ENCODE results near the gene EPO.
A peak's percentile ranks its signal among the peaks of the same experiment; 100 is the strongest.

The EPO gene

DNA sequence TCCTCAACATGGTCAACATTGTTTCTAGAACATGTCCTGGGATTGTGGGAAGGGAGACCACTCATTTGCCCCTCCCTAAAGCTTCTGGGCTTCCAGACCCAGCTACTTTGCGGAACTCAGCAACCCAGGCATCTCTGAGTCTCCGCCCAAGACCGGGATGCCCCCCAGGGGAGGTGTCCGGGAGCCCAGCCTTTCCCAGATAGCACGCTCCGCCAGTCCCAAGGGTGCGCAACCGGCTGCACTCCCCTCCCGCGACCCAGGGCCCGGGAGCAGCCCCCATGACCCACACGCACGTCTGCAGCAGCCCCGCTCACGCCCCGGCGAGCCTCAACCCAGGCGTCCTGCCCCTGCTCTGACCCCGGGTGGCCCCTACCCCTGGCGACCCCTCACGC lies at the start of gene EPO:
TSS of gene EPO (plus strand) at position 190 of the 392 bp plus-strand sequence. CDS start 513 bp downstream, outside the sequence.
- ChIA-PET POLR2A (interaction anchor here (8.2 kb wide), 1 partner anchor 14 kb away, joined by 68 read pairs; the partner anchor contains the start of gene POP7), CTCF (no interaction called here)
- TF ChIP-seq NFRKB (IDR thresholded peaks at IDR 0.05) (no peak), HDGF (IDR thresholded peaks at IDR 0.05; ENCODE audit: borderline replicate concordance) (no peak)
- no peak for DNase-seq (ENCODE audit: extremely low spot score)

DNA sequence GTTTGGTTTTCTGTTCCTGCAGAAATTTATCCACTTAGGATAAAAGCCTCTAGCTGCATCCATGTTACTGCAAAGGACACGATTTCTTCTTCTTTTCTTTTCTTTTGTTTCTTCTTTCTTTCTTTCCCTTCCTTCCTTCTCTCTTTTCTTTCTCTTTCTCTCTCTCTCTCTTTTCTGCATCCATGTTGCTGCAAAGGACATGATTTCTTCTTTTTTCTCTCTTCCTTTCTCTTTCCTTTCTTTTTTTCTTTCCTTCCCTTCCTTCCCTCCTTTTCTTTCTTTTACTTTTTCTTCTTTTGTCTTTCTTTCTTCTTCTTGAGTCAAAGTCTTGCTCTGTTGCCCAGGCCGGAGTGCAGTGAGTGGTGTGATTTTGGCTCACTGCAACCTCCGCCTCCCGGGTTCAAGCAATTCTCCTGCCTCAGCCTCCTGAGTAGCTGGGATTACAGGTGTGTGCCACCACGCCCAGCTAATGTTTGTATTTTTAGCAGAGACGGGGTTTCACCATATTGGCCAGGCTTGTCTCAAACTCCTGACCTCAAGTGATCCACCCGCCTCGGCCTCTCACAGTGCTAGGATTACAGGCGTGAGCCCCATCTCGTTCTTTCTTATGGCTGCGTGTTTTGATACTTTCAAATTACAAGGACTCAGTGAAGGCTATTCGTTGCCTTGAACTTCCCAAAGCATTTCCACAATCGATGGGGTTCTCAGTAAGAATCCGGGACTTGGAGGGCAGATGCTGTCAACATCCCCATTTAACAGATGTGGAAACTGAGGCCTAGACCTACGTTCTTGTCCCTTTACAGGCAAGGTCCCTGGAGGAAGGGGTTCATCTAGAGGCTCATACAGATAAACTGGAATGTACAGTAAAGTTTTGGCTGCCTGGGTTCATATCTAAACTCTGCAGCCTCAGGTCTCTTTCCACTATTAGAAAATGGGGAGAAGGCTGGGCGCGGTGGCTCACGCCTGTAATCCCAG lies 48.6 kb upstream of the EPO start:
- ChIA-PET CTCF (no interaction called here), POLR2A (interaction anchor here (0.8 kb wide), 1 partner anchor 59 kb away, joined by 3 read pairs; the partner anchor contains the start of gene MOSPD3)
- TF ChIP-seq FOXK2 (IDR thresholded peaks at IDR 0.05) (no peak), L3MBTL2 (conservative IDR thresholded peaks at IDR 0.05) (no peak), ZNF384 (IDR thresholded peaks at IDR 0.05) (no peak), ARNT (IDR thresholded peaks at IDR 0.05) (no peak), BHLHE40 (IDR thresholded peaks at IDR 0.05; ENCODE audit: borderline replicate concordance) (no peak), CTBP1 (IDR thresholded peaks at IDR 0.05; ENCODE audit: borderline replicate concordance) (no peak), SP1 (IDR thresholded peaks at IDR 0.05) (no peak), TARDBP (IDR thresholded peaks at IDR 0.05) (no peak), ELF4 (IDR thresholded peaks at IDR 0.05) (no peak)
- no peak for DNase-seq (ENCODE audit: extremely low spot score)

DNA sequence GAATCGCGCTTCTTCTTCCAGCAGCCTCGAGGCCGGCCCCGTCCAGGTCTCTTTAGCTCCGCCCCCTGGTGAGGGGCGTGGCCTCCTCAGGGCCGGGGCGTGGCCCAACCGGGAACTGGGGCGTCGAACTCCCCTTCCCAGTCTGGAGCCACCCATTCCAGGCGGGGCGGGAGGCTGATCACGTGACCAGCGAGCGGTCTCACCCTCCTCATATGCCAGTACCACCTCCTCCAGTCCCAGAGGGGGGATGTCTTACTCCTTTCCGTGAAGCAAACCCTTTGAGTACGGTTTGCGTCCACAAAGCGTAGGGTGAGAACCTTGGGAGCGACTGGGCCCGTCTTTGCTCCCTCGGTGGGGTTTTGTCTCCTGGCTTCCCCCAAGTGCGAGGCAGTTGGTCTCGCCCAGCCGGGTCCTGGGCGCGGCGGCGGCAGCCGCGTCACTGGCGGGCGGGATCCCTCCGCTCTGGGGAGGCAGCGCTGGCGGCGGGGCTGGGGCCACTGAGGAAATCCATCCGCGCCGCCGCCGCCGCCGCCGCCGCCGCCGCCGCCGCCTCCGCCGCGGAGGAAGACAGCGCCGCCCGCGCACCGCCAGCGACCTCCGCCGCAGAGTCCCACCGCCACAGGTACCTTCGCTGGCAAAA lies 46.8 kb upstream of the EPO start, which contains the start of gene GNB2:
TSS of gene GNB2 (plus strand) at position 439 of the 640 bp plus-strand sequence. CDS start 2,526 bp downstream, outside the sequence.
- ChIA-PET CTCF (interaction anchor here (0.5 to 0.6 kb wide), 2 partner anchors 30 to 191 kb away, joined by 3 read pairs; no protein-coding TSS in a partner anchor), POLR2A (interaction anchor here (0.6 to 1.3 kb wide), 9 partner anchors 9 to 153 kb away, joined by 3 to 4 read pairs (median 3); partner anchors contain the start of genes FBXO24, LRCH4, MOSPD3 and POP7)
- DNase-seq (ENCODE audit: extremely low spot score), result peak; percentile 98
- peak; percentile 89; the same call in 1 of the 2 replicates for TF ChIP-seq HDGF (IDR thresholded peaks at IDR 0.05; ENCODE audit: borderline replicate concordance)
- TF ChIP-seq BHLHE40 (IDR thresholded peaks at IDR 0.05; ENCODE audit: borderline replicate concordance), result peak; percentile 88
- peak; percentile 62 for TF ChIP-seq L3MBTL2 (conservative IDR thresholded peaks at IDR 0.05)
- TF ChIP-seq FOXM1 (IDR thresholded peaks at IDR 0.05; ENCODE audit: borderline replicate concordance), result peak; percentile 52; the same call in 1 of the 2 replicates
- TF ChIP-seq SUZ12 (IDR thresholded peaks at IDR 0.05), result no peak
- 0 out of 2 replicates have a peak, but pooled peaks have one; percentile 38 for TF ChIP-seq SP1 (IDR thresholded peaks at IDR 0.05)
- peak; percentile 33; the same call in 1 of the 2 replicates for TF ChIP-seq CTBP1 (IDR thresholded peaks at IDR 0.05; ENCODE audit: borderline replicate concordance)
- TF ChIP-seq ARNT (IDR thresholded peaks at IDR 0.05), result peak; percentile 60; the same call in 1 of the 2 replicates
- no peak for TF ChIP-seq ZNF384 (IDR thresholded peaks at IDR 0.05)

DNA sequence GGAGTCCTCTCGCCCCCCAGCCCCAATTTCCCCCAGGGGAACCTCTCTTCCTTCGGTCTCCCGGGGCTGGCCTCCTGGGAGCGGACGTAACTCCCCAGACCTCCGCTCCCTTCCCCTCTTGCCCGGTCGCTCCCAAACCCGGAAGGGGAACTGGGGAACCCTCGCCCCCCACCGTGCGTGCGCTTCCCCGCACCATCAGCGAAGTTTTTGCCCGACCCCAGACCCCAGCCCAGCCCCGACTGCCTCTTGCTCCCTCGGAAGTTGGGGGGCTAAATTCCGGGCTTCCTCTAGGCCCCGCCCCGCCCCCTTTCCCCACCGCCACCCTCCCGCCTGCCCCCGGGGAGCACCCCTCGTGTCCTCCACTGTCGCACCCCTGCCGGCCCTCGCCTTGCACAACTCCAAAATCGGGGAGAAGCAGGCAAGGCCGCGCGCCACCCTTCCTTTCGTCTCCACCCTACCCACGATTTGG lies 46.3 kb upstream of the EPO start:
- CTCF ChIA-PET, result no interaction called here
- TF ChIP-seq FOXM1 (IDR thresholded peaks at IDR 0.05; ENCODE audit: borderline replicate concordance) (no peak), ELF4 (IDR thresholded peaks at IDR 0.05) (no peak), FOXA1 (IDR thresholded peaks at IDR 0.05) (no peak), ARNT (IDR thresholded peaks at IDR 0.05) (no peak)
- TF ChIP-seq, protein P1, sequence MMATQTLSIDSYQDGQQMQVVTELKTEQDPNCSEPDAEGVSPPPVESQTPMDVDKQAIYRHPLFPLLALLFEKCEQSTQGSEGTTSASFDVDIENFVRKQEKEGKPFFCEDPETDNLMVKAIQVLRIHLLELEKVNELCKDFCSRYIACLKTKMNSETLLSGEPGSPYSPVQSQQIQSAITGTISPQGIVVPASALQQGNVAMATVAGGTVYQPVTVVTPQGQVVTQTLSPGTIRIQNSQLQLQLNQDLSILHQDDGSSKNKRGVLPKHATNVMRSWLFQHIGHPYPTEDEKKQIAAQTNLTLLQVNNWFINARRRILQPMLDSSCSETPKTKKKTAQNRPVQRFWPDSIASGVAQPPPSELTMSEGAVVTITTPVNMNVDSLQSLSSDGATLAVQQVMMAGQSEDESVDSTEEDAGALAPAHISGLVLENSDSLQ (IDR thresholded peaks at IDR 0.05), result no peak
- POLR2A ChIA-PET, result interaction anchor here (0.9 to 1.5 kb wide), 3 partner anchors 9 to 179 kb away, joined by 3 to 4 read pairs (median 4); partner anchors contain the start of genes FBXO24, LRCH4 and SLC12A9
- no peak for DNase-seq (ENCODE audit: extremely low spot score)

DNA sequence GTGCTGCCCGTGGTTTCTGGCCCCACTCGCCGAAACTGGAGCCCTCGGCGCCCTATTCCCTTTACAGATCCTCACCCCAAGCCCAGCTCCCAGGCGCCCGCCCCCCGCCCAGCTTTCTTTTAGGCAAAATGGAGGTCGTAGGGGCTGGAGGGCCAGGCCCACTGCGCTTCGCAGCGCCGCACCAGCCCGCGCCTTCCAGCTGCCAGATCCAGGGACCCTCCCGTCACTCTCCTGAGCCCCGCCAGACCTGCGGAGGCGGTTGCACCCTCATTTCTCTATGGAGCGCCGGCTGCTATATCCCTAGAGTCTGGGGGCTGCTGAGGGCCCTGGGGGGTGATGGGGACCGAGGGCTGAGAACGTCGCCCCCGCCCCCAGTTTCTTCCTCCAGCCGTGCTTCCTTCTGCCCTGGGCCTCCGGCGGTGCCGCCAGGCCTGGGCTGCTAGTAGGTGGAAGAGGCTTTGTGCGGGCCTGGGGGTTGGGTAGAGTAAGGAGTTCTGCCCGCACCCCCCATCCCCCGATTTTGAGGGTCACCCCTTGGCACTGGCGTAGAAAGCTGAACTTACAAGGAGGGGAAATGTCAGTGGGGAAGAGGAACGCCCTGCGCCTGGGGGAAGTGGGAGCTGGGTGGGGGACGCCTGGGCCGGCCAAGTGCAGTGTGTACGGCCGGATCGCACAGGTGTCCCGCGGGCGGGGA lies 45.7 kb upstream of the EPO start:
- TF ChIP-seq, protein P1 (IDR thresholded peaks at IDR 0.05), result no peak
- TF ChIP-seq TARDBP (IDR thresholded peaks at IDR 0.05), result no peak
- no peak for TF ChIP-seq FOXM1 (IDR thresholded peaks at IDR 0.05; ENCODE audit: borderline replicate concordance)
- no peak for TF ChIP-seq CTBP1 (IDR thresholded peaks at IDR 0.05; ENCODE audit: borderline replicate concordance)
- peak; percentile 28; the same call in 1 of the 2 replicates for TF ChIP-seq L3MBTL2 (conservative IDR thresholded peaks at IDR 0.05)
- no peak for TF ChIP-seq SUZ12 (IDR thresholded peaks at IDR 0.05)
- CTCF ChIA-PET, result no interaction called here
- no peak for DNase-seq (ENCODE audit: extremely low spot score)
- POLR2A ChIA-PET, result interaction anchor here (0.9 to 1.5 kb wide), 3 partner anchors 9 to 178 kb away, joined by 3 to 4 read pairs (median 4); partner anchors contain the start of genes FBXO24, LRCH4 and SLC12A9

DNA sequence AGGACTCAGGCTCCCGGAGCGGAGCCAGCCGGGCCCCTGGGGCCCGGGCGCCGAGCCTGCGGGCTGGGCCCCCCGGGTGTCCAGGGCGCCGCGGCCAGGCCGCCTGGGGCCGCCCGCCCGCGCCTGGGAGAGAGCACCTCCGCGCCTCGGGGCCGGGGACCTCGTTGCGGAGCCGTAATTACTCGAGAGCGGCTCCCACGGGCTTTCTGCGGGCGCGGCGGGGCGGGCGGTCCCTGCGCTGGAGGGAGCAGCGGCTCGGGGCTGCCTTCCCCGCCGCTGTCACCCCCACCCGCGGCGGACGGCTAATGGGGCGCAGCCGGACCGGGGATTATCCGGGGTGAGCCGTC lies 45.2 kb upstream of the EPO start:
- POLR2A ChIA-PET, result interaction anchor here (1.3 to 1.5 kb wide), 2 partner anchors 8 to 89 kb away, joined by 4 read pairs; partner anchors contain the start of genes FBXO24 and LRCH4
- CTCF ChIA-PET, result no interaction called here
- no peak for DNase-seq (ENCODE audit: extremely low spot score)
- TF ChIP-seq CTBP1 (IDR thresholded peaks at IDR 0.05; ENCODE audit: borderline replicate concordance) (no peak), FOXA1 (IDR thresholded peaks at IDR 0.05) (no peak), FOXM1 (IDR thresholded peaks at IDR 0.05; ENCODE audit: borderline replicate concordance) (no peak), FOXK2 (IDR thresholded peaks at IDR 0.05) (no peak), ARNT (IDR thresholded peaks at IDR 0.05) (no peak), TARDBP (IDR thresholded peaks at IDR 0.05) (no peak), ELF4 (IDR thresholded peaks at IDR 0.05) (no peak), SP1 (IDR thresholded peaks at IDR 0.05) (no peak), SUZ12 (IDR thresholded peaks at IDR 0.05) (no peak), ZNF384 (IDR thresholded peaks at IDR 0.05) (no peak), HDGF (IDR thresholded peaks at IDR 0.05; ENCODE audit: borderline replicate concordance) (no peak), BHLHE40 (IDR thresholded peaks at IDR 0.05; ENCODE audit: borderline replicate concordance) (no peak), NFRKB (IDR thresholded peaks at IDR 0.05) (no peak), LEF1 (IDR thresholded peaks at IDR 0.05; ENCODE audit: borderline replicate concordance) (no peak), L3MBTL2 (conservative IDR thresholded peaks at IDR 0.05) (no peak)
- TF ChIP-seq, protein P1 (IDR thresholded peaks at IDR 0.05), result no peak

Data from HEK293T (cell line).